HG02870 (cell line): ENCODE data around the gene KCTD1.
A peak's percentile ranks its signal among the peaks of the same experiment; 100 is the strongest.

Experiments used
- ATAC-seq: cut with Tn5 transposase; IDR thresholded peaks from one replicate; pipeline ENCODE4 v1.9.1; 2021; ENCODE audit warnings: mild to moderate bottlenecking, moderate library complexity; ENCODE audit not compliant: unreplicated experiment

KCTD1 gene

GRCh38 chr18:26487437-26487836 is 60.9 kb downstream of the KCTD1 start:
- ATAC-seq = peak; percentile 86

- ATAC-seq = no peak
Observed at GRCh38 chr18:26483633-26484032, 64.7 kb downstream of the KCTD1 start.

GRCh38 chr18:26482569-26482968 is 65.8 kb downstream of the KCTD1 start:
- ATAC-seq = no peak

GRCh38 chr18:26480897-26481795 is 67.2 kb downstream of the KCTD1 start:
- no peak for ATAC-seq

GRCh38 chr18:26479681-26480079 is 68.7 kb downstream of the KCTD1 start:
- no peak for ATAC-seq

GRCh38 chr18:26479065-26479680 is 69.2 kb downstream of the KCTD1 start:
- ATAC-seq = no peak

GRCh38 chr18:26477828-26478466 is 70.4 kb downstream of the KCTD1 start:
- no peak for ATAC-seq

GRCh38 chr18:26476697-26477096 is 71.7 kb downstream of the KCTD1 start:
- ATAC-seq = no peak

- ATAC-seq = no peak
Observed at GRCh38 chr18:26474542-26474941, 73.8 kb downstream of the KCTD1 start.

- no peak for ATAC-seq
Observed at GRCh38 chr18:26473672-26474071, 74.7 kb downstream of the KCTD1 start.

- ATAC-seq = no peak
Observed at GRCh38 chr18:26471826-26472225, 76.5 kb downstream of the KCTD1 start.

- ATAC-seq = no peak
Observed at GRCh38 chr18:26471027-26471426, 77.3 kb downstream of the KCTD1 start.

GRCh38 chr18:26470011-26470637 is 78.2 kb downstream of the KCTD1 start:
- ATAC-seq = peak; percentile 91

GRCh38 chr18:26468931-26469340 is 79.4 kb downstream of the KCTD1 start:
- ATAC-seq = peak; percentile 51

- no peak for ATAC-seq
Observed at GRCh38 chr18:26466026-26466425, 82.3 kb downstream of the KCTD1 start.

- no peak for ATAC-seq
Observed at GRCh38 chr18:26465431-26465830, 82.9 kb downstream of the KCTD1 start.

- ATAC-seq = no peak
Observed at GRCh38 chr18:26464128-26465011, 84.0 kb downstream of the KCTD1 start.

- no peak for ATAC-seq
Observed at GRCh38 chr18:26462355-26462754, 86.0 kb downstream of the KCTD1 start.

- ATAC-seq = no peak
Observed at GRCh38 chr18:26461405-26461804, 86.9 kb downstream of the KCTD1 start.

GRCh38 chr18:26460449-26461091 is 87.8 kb downstream of the KCTD1 start:
- ATAC-seq = peak; percentile 53
